Peyer's patch (tissue), 4 donors: ENCODE results near the gene VSIG10L2.

Source experiments
- POLR2A ChIP-seq, 2 donors: fragments of 450-650 bp; IDR thresholded peaks; one replicate each; pipeline ENCODE4 v1.5.1; 2017; ENCODE audit warnings: antibody characterized with exemption in 2 of 2, mild to moderate bottlenecking in 2 of 2, moderate library complexity in 2 of 2
- TF ChIP-seq, protein P1 (sequence below), 6 experiments: fragments of 450-650 bp in 4 of 6; fragments of 200-600 bp in 2 of 6; sonication (generic) in 1 of 6; IDR thresholded peaks; one replicate each; pipeline ENCODE4 v1.5.1; 2017 to 2019; ENCODE audit warnings: antibody characterized with exemption in 6 of 6, mild to moderate bottlenecking in 3 of 6, moderate library complexity in 1 of 6

DNA sequence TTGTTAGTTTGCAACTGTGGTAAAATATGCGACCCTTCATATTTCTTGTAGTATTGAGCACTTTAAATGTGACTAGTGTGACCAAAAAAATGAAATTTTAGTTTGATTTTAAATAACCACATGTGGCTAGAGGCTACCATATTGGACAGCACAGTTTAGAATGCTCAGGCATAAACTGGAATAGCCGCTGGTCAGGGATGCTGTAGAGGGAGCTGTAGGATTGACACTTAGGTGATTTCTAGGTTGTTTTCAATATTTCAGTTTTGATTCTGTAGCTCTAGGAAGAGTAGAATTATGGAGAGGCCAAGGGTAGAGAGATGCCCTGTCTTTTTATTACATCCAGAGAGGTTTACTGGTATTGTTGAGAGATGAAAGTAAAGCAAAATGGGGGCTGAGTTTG, 10.8 kb upstream of the VSIG10L2 start:
- TF ChIP-seq, protein P1, sequence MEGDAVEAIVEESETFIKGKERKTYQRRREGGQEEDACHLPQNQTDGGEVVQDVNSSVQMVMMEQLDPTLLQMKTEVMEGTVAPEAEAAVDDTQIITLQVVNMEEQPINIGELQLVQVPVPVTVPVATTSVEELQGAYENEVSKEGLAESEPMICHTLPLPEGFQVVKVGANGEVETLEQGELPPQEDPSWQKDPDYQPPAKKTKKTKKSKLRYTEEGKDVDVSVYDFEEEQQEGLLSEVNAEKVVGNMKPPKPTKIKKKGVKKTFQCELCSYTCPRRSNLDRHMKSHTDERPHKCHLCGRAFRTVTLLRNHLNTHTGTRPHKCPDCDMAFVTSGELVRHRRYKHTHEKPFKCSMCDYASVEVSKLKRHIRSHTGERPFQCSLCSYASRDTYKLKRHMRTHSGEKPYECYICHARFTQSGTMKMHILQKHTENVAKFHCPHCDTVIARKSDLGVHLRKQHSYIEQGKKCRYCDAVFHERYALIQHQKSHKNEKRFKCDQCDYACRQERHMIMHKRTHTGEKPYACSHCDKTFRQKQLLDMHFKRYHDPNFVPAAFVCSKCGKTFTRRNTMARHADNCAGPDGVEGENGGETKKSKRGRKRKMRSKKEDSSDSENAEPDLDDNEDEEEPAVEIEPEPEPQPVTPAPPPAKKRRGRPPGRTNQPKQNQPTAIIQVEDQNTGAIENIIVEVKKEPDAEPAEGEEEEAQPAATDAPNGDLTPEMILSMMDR (IDR thresholded peaks at IDR 0.05) = no peak
- no peak for TF ChIP-seq POLR2A (IDR thresholded peaks at IDR 0.05)
